PC-9 (cell line): Measurements from ENCODE around the gene ACP6.

Source experiments
- EZH2 ChIP-seq: fragments of 200-600 bp; sonication (generic); IDR thresholded peaks from 2 replicates; pipeline ENCODE4 v1.8.0; 2017; ENCODE audit warnings: antibody characterized with exemption, low read depth
- TF ChIP-seq, protein P1 (sequence below): fragments of 200-600 bp; sonication (generic); conservative IDR thresholded peaks from 2 replicates; pipeline ENCODE4 v1.6.1; 2017; ENCODE audit warnings: mixed run types, antibody characterized with exemption, mild to moderate bottlenecking, moderate library complexity

- TF ChIP-seq, protein P1, sequence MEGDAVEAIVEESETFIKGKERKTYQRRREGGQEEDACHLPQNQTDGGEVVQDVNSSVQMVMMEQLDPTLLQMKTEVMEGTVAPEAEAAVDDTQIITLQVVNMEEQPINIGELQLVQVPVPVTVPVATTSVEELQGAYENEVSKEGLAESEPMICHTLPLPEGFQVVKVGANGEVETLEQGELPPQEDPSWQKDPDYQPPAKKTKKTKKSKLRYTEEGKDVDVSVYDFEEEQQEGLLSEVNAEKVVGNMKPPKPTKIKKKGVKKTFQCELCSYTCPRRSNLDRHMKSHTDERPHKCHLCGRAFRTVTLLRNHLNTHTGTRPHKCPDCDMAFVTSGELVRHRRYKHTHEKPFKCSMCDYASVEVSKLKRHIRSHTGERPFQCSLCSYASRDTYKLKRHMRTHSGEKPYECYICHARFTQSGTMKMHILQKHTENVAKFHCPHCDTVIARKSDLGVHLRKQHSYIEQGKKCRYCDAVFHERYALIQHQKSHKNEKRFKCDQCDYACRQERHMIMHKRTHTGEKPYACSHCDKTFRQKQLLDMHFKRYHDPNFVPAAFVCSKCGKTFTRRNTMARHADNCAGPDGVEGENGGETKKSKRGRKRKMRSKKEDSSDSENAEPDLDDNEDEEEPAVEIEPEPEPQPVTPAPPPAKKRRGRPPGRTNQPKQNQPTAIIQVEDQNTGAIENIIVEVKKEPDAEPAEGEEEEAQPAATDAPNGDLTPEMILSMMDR, result no peak
- TF ChIP-seq EZH2, result no peak
Observed at GRCh38 chr1:147630022-147630421, 40.3 kb downstream of the ACP6 start.
